ENCODE results near the gene DIAPH2. TPM values are rescaled to one million over a fixed set of nuclear protein-coding genes. Genes with fewer than 3 reads are reported as not detected.
A peak's percentile ranks its signal among the peaks of the same experiment; 100 is the strongest.

DIAPH2 gene
- polyA plus RNA-seq, 1 experiment = 10.6 TPM

DNA sequence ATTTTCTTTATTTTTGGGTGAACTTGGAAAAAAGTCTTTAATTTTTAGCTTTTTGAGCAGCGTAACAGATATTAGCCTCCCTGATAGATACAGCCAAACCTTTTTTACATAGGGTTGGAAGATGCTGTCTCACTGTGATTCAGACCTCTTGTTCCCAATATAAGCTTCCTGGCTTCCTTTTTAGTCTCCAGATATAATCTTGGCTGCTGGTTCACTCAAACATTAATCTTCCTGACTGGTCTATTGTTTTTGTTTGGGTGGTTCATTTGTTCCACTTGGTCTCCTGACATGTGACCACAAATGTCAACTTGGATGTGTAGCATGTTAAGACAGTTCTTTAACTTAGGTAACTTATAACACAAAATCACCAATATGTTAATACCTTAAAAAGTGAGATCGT lies 222.1 kb downstream of the DIAPH2 start:
- ChIA-PET POLR2A (no interaction called here), CTCF (no interaction called here)
- Histone ChIP-seq H3K4me3 (ENCODE audit: low read depth, low read length) (no peak overlapping the region), H3K27ac (ENCODE audit: low read depth, low read length) (no peak overlapping the region), H3K27me3 (ENCODE audit: control insufficient read depth, insufficient read depth, low read length) (no peaks in the 10 kb centered on the region), H3K9me3 (ENCODE audit: control insufficient read depth, insufficient read depth, low read length) (no peaks in the 10 kb centered on the region; the same call in 1 of the 2 replicates)
- no peak for DNase-seq (ENCODE audit: low read depth, low spot score)
- TF ChIP-seq, protein P1, sequence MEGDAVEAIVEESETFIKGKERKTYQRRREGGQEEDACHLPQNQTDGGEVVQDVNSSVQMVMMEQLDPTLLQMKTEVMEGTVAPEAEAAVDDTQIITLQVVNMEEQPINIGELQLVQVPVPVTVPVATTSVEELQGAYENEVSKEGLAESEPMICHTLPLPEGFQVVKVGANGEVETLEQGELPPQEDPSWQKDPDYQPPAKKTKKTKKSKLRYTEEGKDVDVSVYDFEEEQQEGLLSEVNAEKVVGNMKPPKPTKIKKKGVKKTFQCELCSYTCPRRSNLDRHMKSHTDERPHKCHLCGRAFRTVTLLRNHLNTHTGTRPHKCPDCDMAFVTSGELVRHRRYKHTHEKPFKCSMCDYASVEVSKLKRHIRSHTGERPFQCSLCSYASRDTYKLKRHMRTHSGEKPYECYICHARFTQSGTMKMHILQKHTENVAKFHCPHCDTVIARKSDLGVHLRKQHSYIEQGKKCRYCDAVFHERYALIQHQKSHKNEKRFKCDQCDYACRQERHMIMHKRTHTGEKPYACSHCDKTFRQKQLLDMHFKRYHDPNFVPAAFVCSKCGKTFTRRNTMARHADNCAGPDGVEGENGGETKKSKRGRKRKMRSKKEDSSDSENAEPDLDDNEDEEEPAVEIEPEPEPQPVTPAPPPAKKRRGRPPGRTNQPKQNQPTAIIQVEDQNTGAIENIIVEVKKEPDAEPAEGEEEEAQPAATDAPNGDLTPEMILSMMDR (IDR thresholded peaks at IDR 0.05; ENCODE audit: low read depth, low read length) = no peak

DNA sequence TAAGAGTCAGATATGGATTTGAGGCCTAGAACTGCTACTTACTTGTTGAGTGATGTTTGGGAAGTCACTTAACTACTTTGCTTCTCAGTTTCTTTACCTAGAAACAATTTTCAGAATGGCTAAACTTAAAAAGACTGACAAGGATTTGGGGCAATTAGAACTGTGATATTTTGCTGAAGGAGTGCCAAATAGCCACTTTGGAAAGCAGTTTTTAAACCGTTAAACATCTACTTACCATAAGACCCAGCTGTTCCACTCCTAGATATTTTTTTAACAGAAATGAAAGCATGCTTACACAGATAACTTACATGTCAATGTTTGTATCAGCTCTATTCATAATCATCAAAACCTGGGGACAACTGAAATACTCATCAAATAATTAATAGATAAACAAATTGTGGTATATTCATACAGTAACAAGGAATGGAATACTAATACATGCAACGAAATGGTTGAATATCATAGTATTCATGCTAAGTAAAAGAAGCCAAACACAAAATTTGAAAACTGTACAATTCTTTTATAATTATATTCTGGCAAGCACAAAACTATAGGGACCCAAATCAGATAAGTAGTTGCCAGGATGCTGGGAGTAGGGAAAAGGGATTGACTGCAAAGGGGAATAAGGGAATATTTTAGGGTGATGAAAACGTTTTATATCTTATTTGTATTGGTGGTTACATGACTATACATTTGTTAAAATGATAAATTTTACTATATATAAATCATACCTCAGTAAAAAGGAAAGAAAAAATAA lies 223.1 kb downstream of the DIAPH2 start:
- Histone ChIP-seq H3K9me3 (ENCODE audit: control insufficient read depth, insufficient read depth, low read length) (no peaks in the 10 kb centered on the region; the same call in 1 of the 2 replicates), H3K27me3 (ENCODE audit: control insufficient read depth, insufficient read depth, low read length) (no peaks in the 10 kb centered on the region), H3K27ac (ENCODE audit: low read depth, low read length) (no peak overlapping the region), H3K4me3 (ENCODE audit: low read depth, low read length) (no peak overlapping the region)
- TF ChIP-seq, protein P1 (IDR thresholded peaks at IDR 0.05; ENCODE audit: low read depth, low read length) = no peak
- no peak for DNase-seq (ENCODE audit: low read depth, low spot score)
- POLR2A ChIA-PET = no interaction called here
- CTCF ChIA-PET = no interaction called here

DNA sequence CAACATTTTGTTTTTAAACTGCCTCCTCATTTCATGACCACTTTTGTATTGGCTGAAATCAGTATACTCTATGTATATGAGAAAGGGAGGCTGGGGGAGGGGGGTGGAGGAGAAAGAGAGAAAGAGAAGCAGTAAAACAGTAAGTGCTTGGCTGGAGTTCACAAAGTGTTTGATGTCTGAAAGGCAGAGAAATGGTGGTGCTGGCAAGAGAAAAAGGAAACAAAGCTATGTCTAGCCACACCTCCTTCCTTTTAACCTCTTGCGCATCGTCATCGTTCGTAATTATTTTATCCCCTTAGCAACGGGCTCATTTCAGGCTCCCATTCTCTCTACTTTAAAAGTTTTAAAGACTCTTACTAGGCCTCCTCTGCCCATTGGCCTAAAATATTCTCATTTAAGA lies 224.6 kb downstream of the DIAPH2 start:
- TF ChIP-seq, protein P1 (IDR thresholded peaks at IDR 0.05; ENCODE audit: low read depth, low read length) = no peak
- no peaks in the 10 kb centered on the region for H3K27me3 ChIP-seq (ENCODE audit: control insufficient read depth, insufficient read depth, low read length)
- no peak overlapping the region for H3K4me3 ChIP-seq (ENCODE audit: low read depth, low read length)
- no peaks in the 10 kb centered on the region; the same call in 1 of the 2 replicates for H3K9me3 ChIP-seq (ENCODE audit: control insufficient read depth, insufficient read depth, low read length)
- ChIA-PET POLR2A (no interaction called here), CTCF (no interaction called here)
- H3K27ac ChIP-seq (ENCODE audit: low read depth, low read length) = peak overlapping the region; percentile 62
- DNase-seq (ENCODE audit: low read depth, low spot score) = no peak

DNA sequence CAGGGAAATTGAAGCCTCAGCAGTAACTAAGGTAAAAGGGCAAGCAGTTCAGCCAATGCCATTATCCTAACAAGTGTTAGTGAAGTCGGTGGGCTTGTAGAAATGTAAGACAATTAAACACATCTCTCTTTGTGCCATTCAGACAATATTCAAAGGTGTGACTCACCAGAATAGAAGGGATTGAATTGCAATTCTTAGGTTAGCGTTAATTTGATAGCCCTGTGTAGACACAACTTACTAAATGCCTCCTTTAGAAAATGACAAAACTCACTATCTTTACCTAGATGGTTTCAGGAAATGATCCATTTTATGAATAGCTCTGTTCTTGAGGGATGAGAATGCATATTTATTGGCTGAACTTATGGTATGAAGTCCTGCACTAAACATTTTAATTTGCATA lies 234.2 kb downstream of the DIAPH2 start:
- no peaks in the 10 kb centered on the region for H3K27me3 ChIP-seq (ENCODE audit: control insufficient read depth, insufficient read depth, low read length)
- POLR2A ChIA-PET = no interaction called here
- TF ChIP-seq, protein P1 (IDR thresholded peaks at IDR 0.05; ENCODE audit: low read depth, low read length) = no peak
- CTCF ChIA-PET = no interaction called here
- H3K27ac ChIP-seq (ENCODE audit: low read depth, low read length) = no peak overlapping the region
- H3K9me3 ChIP-seq (ENCODE audit: control insufficient read depth, insufficient read depth, low read length) = no peaks in the 10 kb centered on the region
- H3K4me3 ChIP-seq (ENCODE audit: low read depth, low read length) = no peak overlapping the region
- no peak for DNase-seq (ENCODE audit: low read depth, low spot score)

DNA sequence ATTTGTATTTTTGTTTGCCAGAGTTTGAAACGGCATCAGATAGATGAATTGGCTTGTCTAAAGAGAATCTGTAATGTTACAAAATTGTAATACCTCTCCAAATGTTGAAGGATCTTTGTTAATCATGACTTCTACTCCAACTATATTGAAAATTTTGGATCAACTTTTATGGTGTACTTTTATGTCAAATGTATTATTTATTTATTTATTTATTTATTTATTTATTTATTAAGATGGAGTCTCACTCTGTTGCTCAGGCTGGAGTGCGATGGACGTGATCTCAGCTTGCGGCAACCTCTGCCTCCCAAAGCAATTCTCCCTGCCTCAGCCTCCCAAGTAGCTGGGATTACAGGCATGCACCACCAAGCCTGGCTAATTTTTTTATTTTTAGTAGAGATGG lies 235.0 kb downstream of the DIAPH2 start:
- Histone ChIP-seq H3K27me3 (ENCODE audit: control insufficient read depth, insufficient read depth, low read length) (no peaks in the 10 kb centered on the region), H3K27ac (ENCODE audit: low read depth, low read length) (no peak overlapping the region), H3K4me3 (ENCODE audit: low read depth, low read length) (no peak overlapping the region), H3K9me3 (ENCODE audit: control insufficient read depth, insufficient read depth, low read length) (no peaks in the 10 kb centered on the region)
- POLR2A ChIA-PET = no interaction called here
- TF ChIP-seq, protein P1 (IDR thresholded peaks at IDR 0.05; ENCODE audit: low read depth, low read length) = no peak
- no peak for DNase-seq (ENCODE audit: low read depth, low spot score)
- CTCF ChIA-PET = no interaction called here
